Neural progenitor cell (in vitro differentiated cells): ENCODE results near the gene ATP1A4. TPM values are rescaled to one million over a fixed set of nuclear protein-coding genes. Genes with fewer than 3 reads are reported as not detected.

Experiments used
- DNase-seq: peaks from one replicate; pipeline ENCODE4 v3.0.0-alpha.2; 2016; ENCODE audit warnings: low spot score
- H2AFZ ChIP-seq: fragments of 200-600 bp; sonication (generic); replicated peaks from 2 replicates; pipeline ENCODE4 v1.6.1; 2016; ENCODE audit warnings: antibody characterized with exemption
- H3F3A ChIP-seq: fragments of 200-600 bp; sonication (generic); 2 replicates; pipeline ENCODE4 v1.6.1; 2016; ENCODE audit warnings: antibody characterized with exemption, low read depth
- H3K27ac ChIP-seq: fragments of 200-600 bp; sonication (generic); 2 replicates; pipeline ENCODE4 v1.5.1; 2016; ENCODE audit warnings: mild to moderate bottlenecking
- H3K27me3 ChIP-seq: fragments of 200-600 bp; sonication (generic); 2 replicates; pipeline ENCODE4 v1.6.1; 2016; ENCODE audit warnings: mild to moderate bottlenecking, moderate library complexity
- H3K36me3 ChIP-seq: fragments of 200-600 bp; sonication (generic); 2 replicates; pipeline ENCODE4 v1.5.1; 2016
- H3K4me1 ChIP-seq: fragments of 200-600 bp; sonication (generic); 2 replicates; pipeline ENCODE4 v1.6.1; 2016; ENCODE audit warnings: mixed run types
- H3K4me2 ChIP-seq: fragments of 200-600 bp; sonication (generic); 2 replicates; pipeline ENCODE4 v1.6.1; 2016
- H3K4me3 ChIP-seq: fragments of 200-600 bp; sonication (generic); 2 replicates; pipeline ENCODE4 v1.5.1; 2016
- H3K79me2 ChIP-seq: fragments of 200-600 bp; sonication (generic); 2 replicates; pipeline ENCODE4 v1.6.1; 2016; ENCODE audit warnings: low read depth
- H3K9ac ChIP-seq: fragments of 200-600 bp; sonication (generic); 2 replicates; pipeline ENCODE4 v1.6.1; 2016
- H3K9me3 ChIP-seq: fragments of 200-600 bp; sonication (generic); 2 replicates; pipeline ENCODE4 v1.5.1; 2016; ENCODE audit warnings: low read depth
- H4K20me1 ChIP-seq: fragments of 200-600 bp; sonication (generic); 2 replicates; pipeline ENCODE4 v1.6.1; 2016; ENCODE audit warnings: low read depth
- H3K27ac Mint-ChIP-seq: 3 replicates; pipeline ENCODE4 v1.8.0; 2021; ENCODE audit warnings: mixed read lengths
- H3K27me3 Mint-ChIP-seq: 2 replicates; pipeline ENCODE4 v1.8.0; 2022; ENCODE audit warnings: low read depth, mild to moderate bottlenecking, inconsistent platforms, moderate library complexity, mixed read lengths; ENCODE audit not compliant: insufficient read depth
- H3K36me3 Mint-ChIP-seq: 3 replicates; pipeline ENCODE4 v1.8.0; 2021; ENCODE audit warnings: mixed read lengths
- H3K4me1 Mint-ChIP-seq: 3 replicates; pipeline ENCODE4 v1.8.0; 2021; ENCODE audit warnings: mixed read lengths
- H3K4me3 Mint-ChIP-seq: 3 replicates; pipeline ENCODE4 v1.8.0; 2021; ENCODE audit warnings: mild to moderate bottlenecking, moderate library complexity, mixed read lengths
- H3K9me3 Mint-ChIP-seq: 3 replicates; pipeline ENCODE4 v1.8.0; 2020; ENCODE audit warnings: mixed read lengths
- CTCF ChIP-seq: fragments of 200-600 bp; sonication (generic); IDR thresholded peaks from 2 replicates; pipeline ENCODE4 v1.5.1; 2017; ENCODE audit warnings: antibody characterized with exemption, mild to moderate bottlenecking
- EZH2 ChIP-seq: fragments of 200-600 bp; sonication (generic); IDR thresholded peaks from 2 replicates; pipeline ENCODE4 v1.6.1; 2017; ENCODE audit warnings: antibody characterized with exemption, mild to moderate bottlenecking, moderate library complexity
- EZH2phosphoT487 ChIP-seq: fragments of 200-600 bp; sonication (generic); IDR thresholded peaks from 2 replicates; pipeline ENCODE4 v1.6.1; 2017; ENCODE audit warnings: antibody characterized with exemption
- total RNA-seq: library from RNA; depleted of rRNA; stranded (reverse); fragments of >200 nt; gene quantifications from 2 replicates; pipeline ENCODE4 v1.2.3, GENCODE V29; 2015; ENCODE audit warnings: low replicate concordance

ATP1A4 gene
- total RNA-seq, 1 donor from 2014 or later = 0.17 TPM

- Histone ChIP-seq H3K9ac (no peak overlapping the region), H3K4me1 (peaks cover 16% of the 10 kb centered on the region), H2AFZ (peak overlapping the region; percentile 89), H3F3A (peaks cover 19% of the 10 kb centered on the region), H3K4me2 (peak overlapping the region; percentile 54), H3K36me3 (no peaks in the 10 kb centered on the region), H3K27ac (peak overlapping the region; percentile 88), H3K9me3 (no peaks in the 10 kb centered on the region), H3K27me3 (peaks cover 17% of the 10 kb centered on the region), H4K20me1 (no peaks in the 10 kb centered on the region), H3K79me2 (no peaks in the 10 kb centered on the region), H3K4me3 (no peak overlapping the region)
- peaks cover 41% of the 10 kb centered on the region for H3K4me1 Mint-ChIP-seq
- TF ChIP-seq EZH2 (no peak), CTCF (no peak), EZH2phosphoT487 (no peak)
- peak overlapping the region; percentile 48 for H3K4me3 Mint-ChIP-seq
- H3K27ac Mint-ChIP-seq = peak overlapping the region; percentile 98
- DNase-seq = peak; percentile 52
- peaks cover 7% of the 10 kb centered on the region for H3K36me3 Mint-ChIP-seq
- H3K27me3 Mint-ChIP-seq = peaks cover 10% of the 10 kb centered on the region
- peaks cover 28% of the 10 kb centered on the region for H3K9me3 Mint-ChIP-seq
Measured at GRCh38 chr1:160177231-160177630, 25.8 kb downstream of the ATP1A4 start.

- peak overlapping the region; percentile 88 for H3K27ac ChIP-seq
- peak overlapping the region; percentile 89 for H2AFZ ChIP-seq
- H3K36me3 ChIP-seq = no peaks in the 10 kb centered on the region
- H4K20me1 ChIP-seq = no peaks in the 10 kb centered on the region
- Mint-ChIP-seq H3K9me3 (peaks cover 28% of the 10 kb centered on the region), H3K4me3 (peak overlapping the region; percentile 48), H3K27me3 (peaks cover 10% of the 10 kb centered on the region), H3K4me1 (peaks cover 36% of the 10 kb centered on the region), H3K36me3 (peaks cover 7% of the 10 kb centered on the region), H3K27ac (peak overlapping the region; percentile 98)
- TF ChIP-seq EZH2 = no peak
- H3K9me3 ChIP-seq = no peaks in the 10 kb centered on the region
- peaks cover 16% of the 10 kb centered on the region for H3K4me1 ChIP-seq
- H3K4me3 ChIP-seq = no peak overlapping the region
- H3K27me3 ChIP-seq = peaks cover 13% of the 10 kb centered on the region
- H3K79me2 ChIP-seq = no peaks in the 10 kb centered on the region
- H3K9ac ChIP-seq = no peak overlapping the region
- H3F3A ChIP-seq = peaks cover 19% of the 10 kb centered on the region
- H3K4me2 ChIP-seq = peak overlapping the region; percentile 54
- DNase-seq = peak; percentile 46
Measured at GRCh38 chr1:160177667-160178066, 26.3 kb downstream of the ATP1A4 start.

- Mint-ChIP-seq H3K4me3 (peak overlapping the region; percentile 14), H3K9me3 (peaks cover 26% of the 10 kb centered on the region), H3K27me3 (peaks cover 6% of the 10 kb centered on the region), H3K36me3 (peaks cover 7% of the 10 kb centered on the region), H3K27ac (no peak overlapping the region), H3K4me1 (peaks cover 27% of the 10 kb centered on the region)
- no peak overlapping the region for H3K9ac ChIP-seq
- no peaks in the 10 kb centered on the region for H4K20me1 ChIP-seq
- no peak for TF ChIP-seq EZH2
- TF ChIP-seq EZH2phosphoT487 = no peak
- TF ChIP-seq CTCF = no peak
- H3K36me3 ChIP-seq = no peaks in the 10 kb centered on the region
- H3K4me3 ChIP-seq = no peak overlapping the region
- H3K4me2 ChIP-seq = no peak overlapping the region
- no peak overlapping the region for H2AFZ ChIP-seq
- H3K4me1 ChIP-seq = peaks cover 16% of the 10 kb centered on the region
- peaks cover 2% of the 10 kb centered on the region for H3K27me3 ChIP-seq
- H3F3A ChIP-seq = peaks cover 19% of the 10 kb centered on the region
- no peaks in the 10 kb centered on the region for H3K79me2 ChIP-seq
- no peak for DNase-seq
- H3K9me3 ChIP-seq = no peaks in the 10 kb centered on the region
- no peak overlapping the region for H3K27ac ChIP-seq
Measured at GRCh38 chr1:160178731-160179130, 27.3 kb downstream of the ATP1A4 start.

- Histone ChIP-seq H3K4me3 (no peak overlapping the region), H3K36me3 (no peaks in the 10 kb centered on the region), H3K9ac (no peak overlapping the region), H3F3A (peaks cover 19% of the 10 kb centered on the region), H3K27me3 (no peaks in the 10 kb centered on the region), H3K4me2 (no peak overlapping the region), H4K20me1 (no peaks in the 10 kb centered on the region), H3K27ac (no peak overlapping the region), H3K4me1 (peaks cover 16% of the 10 kb centered on the region), H2AFZ (no peak overlapping the region), H3K9me3 (no peaks in the 10 kb centered on the region), H3K79me2 (no peaks in the 10 kb centered on the region)
- H3K9me3 Mint-ChIP-seq = peaks cover 24% of the 10 kb centered on the region
- peaks cover 6% of the 10 kb centered on the region for H3K27me3 Mint-ChIP-seq
- no peak overlapping the region for H3K4me3 Mint-ChIP-seq
- H3K36me3 Mint-ChIP-seq = peaks cover 7% of the 10 kb centered on the region
- no peak overlapping the region for H3K27ac Mint-ChIP-seq
- no peak for DNase-seq
- TF ChIP-seq EZH2 = no peak
- no peak for TF ChIP-seq CTCF
- no peak for TF ChIP-seq EZH2phosphoT487
- peaks cover 27% of the 10 kb centered on the region for H3K4me1 Mint-ChIP-seq
Measured at GRCh38 chr1:160179336-160179735, 27.9 kb downstream of the ATP1A4 start.
